GM19468 (cell line): ENCODE data around the gene KCNQ5.

Experiments
- ATAC-seq: cut with Tn5 transposase; IDR thresholded peaks from one replicate; pipeline ENCODE4 v1.9.1; 2021; ENCODE audit warnings: mild to moderate bottlenecking, moderate library complexity, moderate number of reproducible peaks; ENCODE audit not compliant: unreplicated experiment; ENCODE audit errors: extremely low read depth

Gene KCNQ5

DNA sequence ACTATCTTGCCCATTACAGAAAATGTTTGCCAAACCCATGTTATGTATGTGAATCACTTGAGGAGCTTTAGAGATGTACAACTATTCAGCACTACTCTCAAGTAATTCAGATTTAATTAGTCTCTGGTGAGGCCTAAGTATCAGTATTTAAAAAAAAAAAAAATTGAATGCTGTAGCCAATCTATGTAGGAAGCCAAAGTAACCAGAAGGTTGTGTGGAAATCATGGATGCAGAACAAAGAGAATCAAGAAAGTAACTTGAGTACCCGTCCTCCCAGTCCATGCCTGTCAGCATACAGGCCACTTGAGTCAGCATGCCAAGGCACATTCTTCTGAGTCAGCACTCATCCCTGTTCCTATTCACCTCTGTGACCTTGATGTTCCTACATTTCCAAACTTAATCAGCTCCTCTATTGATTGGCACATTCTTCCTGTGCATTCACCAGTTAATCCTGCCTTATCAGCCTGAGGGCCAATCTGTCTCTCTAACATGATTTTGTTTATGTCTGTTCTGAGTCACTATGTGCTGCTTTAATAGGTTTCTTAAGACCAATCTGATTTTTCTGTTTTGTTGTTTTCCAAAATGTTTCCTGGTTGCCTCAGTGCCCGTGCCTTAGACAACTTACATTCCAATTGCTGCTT lies 165.6 kb downstream of the KCNQ5 start:
- no peak for ATAC-seq

DNA sequence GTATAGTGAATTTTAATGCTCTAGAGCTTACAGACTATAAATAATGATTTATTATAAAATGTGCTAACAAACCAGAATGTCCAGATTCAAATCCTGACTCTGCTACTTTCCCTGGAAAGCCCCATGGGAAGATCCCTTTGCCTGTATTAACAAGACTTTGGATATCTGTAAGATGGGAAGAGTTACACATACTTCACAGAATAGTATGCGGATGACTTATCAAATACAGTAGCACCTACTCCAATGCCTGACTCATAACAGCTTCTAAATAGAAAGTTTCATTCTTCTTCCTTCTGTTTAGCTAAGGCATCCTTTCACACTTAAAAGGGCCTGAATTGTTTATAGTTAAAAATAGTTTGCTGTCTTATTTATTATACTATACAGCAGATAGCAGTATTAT lies 166.3 kb downstream of the KCNQ5 start:
- ATAC-seq: no peak

DNA sequence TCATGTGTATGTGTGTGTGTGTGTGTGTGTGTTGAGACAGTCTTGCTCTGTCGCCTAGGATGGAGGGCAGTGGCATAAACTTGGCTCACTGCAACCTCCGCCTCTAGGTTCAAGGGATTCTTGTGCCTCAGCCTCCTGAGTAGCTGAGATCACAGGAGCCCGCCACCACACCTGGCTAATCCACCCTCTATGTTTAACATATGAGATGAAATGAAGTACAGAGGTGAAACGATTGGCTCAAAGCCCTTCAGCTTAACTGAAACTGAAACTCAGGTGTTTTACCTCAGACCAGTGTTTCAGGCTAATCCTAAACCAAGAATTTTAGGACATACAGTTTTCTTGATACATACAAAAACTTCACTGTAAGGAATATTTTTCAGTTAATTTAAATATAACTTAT lies 167.3 kb downstream of the KCNQ5 start:
- no peak for ATAC-seq

DNA sequence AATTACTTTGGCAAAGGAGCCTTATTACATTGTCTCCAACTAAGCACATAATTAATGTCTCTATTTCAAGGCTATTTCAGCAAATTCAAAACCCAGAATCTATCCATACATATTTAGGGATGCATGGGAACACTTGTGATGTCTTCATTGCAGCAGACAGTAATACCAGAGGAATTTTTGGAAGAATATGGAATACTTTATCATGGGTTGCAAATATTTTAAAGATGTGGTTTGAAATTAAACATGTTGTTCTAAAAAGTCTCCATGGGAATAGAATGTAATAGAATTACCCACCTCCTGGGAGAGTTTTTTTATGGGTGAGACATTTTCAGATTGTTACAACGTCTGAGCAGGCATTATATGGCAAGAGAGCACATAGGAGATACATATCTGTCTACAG lies 170.8 kb downstream of the KCNQ5 start:
- ATAC-seq: no peak

DNA sequence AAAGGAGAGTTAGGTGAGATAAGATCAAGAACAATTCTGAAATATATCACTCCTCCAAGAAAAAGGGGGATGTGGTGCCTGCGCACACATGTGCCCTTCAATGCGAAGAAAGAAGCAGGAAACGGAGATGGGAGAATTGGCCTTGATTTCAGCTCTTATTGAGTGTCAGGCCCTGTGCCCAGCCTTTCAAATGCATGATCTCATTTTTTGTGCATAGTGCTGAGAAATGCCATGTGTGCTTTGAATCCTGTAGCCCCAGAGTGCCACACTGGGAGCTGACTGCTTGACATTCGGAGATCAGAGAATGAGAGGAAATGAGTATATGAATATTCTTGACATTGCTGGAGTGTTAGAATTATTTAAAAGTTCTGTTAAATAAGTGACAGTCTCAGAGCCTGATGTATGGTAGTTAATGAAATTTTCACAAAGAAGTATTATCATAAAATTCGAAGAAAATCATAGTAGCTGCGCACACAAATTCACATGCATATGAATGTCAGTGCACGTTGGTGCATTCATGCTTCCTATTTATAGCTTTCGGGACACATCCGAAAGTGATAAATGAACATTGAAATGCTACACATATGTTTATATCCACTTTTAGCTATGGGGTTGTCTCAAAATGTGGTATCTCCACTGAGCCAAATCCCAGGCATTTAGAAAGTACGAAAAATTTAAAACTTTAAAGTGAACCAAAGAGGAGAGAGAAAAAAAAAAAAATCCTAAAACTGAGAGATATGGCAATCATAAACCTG lies 172.0 kb downstream of the KCNQ5 start:
- no peak for ATAC-seq

DNA sequence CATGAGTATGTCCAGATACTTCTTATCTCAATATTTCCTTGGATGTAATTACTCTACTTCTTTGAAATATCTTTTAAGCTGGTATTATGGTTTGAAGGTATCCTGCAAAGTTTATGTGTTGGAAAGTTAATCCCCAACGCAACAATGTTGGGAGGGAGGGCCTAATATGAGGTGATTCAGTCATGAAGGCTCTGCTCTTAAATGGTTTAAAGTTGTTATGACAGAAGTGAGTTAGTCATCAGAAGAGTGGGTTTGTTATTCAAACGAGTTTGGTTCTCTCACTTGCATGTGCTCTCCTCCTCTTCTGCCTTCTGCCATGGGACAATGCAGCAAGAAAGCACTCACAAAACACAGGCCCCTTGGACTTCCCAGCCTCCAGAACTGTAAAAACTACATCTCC lies 176.3 kb downstream of the KCNQ5 start:
- no peak for ATAC-seq

DNA sequence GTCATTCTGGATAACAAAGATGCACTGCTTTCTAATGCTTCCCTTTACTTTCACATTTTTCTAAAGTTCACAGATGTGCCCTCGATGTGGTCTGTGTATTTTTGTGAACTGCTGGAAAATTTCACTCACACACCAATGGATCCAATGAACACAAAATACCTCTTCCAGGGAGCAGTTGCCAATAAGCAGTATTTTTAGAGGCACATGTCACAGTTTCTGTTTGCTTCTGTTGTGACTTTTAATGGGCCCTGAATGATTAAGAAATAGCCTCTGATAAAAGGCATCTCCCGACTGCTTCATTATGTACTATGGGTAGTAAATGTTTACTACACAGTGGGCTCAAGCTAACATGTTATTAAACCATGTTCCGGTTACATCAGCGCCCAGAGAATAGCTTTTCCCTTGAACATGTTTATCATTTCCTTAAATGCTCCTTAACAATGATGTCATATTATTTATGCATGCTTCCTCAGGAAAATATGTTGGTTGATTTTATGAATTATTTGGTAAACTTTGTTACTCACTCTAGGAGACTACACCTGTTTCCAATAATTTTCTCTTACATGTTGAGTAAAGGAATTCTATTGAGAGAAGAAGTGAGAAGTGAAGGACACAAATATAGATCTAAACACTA lies 188.0 kb downstream of the KCNQ5 start:
- ATAC-seq: no peak

DNA sequence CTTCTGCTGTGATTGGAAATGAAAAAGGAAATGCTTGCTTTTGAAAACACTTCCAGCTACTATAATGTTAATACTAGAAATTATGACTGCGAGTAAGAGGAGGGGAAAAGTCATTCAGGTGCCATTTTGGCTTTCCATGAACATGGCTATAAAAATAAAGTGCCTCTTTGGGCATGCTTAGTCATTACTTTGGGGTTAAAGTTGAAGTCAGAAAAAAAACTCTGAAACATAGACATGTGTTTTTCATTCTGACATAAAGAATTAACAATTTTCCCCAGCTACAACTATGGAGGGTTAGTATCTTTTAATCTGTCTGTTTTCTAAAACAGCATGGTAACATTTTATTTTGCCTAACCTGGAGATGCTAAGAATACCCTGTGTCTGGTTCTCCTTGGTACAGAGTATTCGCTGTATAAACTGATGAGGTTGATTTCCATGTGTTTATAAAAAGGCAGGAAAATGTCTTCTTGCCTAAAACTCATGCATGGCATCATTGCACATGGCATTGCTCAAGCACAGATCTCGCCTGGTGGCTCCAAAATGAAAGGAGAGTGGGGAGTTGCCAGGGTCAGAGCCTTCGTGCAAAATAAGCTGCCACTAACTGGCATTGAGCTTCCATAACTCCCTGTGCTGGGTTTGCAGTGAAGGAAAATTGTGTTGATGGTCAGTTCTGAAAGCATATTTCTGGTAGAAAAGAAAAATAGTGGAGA lies 188.9 kb downstream of the KCNQ5 start:
- no peak for ATAC-seq

DNA sequence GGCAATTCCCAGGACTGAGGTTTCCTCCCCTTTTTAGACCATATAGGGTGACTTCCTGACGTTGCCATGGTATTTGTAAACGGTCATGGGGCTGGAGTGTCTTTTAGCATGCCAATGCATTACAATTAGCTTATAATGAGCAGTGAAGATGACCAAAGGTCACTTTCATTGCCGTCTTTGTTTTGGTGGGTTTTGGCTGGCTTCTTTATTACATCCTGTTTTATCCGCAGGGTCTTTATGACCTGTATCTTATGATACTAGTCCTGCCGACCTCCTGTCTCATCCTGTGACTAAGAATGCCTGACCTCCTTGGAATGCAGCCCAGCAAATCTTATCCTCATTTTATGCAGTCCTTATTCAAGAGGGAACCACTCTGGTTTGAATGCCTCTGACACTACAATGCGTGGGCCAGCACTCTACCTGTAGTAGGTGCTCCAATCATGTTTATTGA lies 190.1 kb downstream of the KCNQ5 start:
- ATAC-seq: no peak

DNA sequence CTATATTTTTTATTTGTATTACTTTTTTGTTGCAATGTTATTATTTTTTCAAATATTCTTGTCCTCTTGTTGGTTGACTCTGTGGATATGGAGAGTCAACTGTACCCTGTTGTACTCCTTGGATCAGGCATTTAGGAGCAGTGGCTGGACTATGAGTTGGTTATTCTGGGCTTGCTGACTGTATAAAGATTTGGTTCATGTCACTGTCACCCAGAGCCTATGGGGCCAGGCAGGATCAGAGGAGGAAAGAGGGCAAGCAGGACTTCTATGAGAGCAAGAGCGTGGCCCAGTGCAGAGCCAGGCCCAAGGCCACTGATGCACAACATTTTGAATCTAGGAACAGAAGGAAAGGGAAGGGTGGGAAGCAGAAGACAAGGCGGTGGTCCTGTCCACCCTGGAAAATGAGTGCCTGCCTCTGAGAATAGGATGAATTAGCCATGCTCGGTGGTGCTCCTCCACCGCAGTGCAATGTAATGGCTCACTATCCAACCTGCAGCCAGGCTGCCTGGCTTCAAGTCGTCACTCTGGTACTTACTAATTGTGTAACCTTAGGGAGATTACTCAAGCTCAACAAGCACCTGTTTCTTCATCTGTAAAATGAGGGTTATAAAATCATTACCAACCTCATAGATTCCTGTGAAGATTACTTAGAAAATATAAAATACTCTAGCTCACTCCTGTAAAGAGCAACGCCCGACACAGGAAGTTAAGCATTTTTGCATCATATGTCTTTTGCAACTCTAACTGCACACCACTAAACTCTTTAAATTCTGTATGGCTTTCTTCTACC lies 192.1 kb downstream of the KCNQ5 start:
- no peak for ATAC-seq

DNA sequence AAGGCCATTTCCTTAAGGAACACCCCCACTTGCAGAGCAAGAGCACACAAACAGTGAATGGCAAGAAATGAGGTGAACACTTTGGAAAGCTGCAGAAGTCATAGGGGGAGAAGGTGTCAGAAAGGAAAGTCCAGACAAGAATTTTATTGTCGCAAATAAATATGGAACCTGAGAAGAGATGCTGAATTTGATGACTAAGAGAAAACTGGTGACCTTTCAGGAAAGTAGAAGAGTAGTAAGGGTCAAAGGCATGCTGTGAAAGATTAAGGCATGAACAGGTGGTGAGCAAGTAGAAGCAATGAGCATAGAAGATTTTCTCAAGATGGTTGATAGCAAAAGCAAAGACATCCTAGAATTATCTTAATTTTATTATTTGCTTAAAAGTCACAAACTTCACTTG lies 194.2 kb downstream of the KCNQ5 start:
- ATAC-seq: no peak

DNA sequence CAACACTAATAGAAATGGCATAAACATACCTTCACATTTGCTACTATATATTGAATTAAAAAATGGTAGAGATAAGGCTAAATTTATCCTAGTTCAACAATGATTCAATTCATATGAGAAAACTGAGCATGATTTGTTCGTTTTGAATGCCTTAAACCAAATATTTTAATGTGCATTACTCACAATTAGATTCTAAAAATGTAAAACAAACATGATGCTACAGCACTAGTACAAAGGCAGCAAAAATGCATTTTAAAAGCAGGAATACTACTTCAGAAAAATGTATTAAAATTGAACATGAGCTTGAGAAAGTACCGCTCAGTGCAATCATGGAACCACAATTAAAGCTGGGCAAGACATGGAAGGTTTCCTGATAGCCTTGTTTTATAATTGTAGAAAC lies 195.3 kb downstream of the KCNQ5 start:
- ATAC-seq: no peak

DNA sequence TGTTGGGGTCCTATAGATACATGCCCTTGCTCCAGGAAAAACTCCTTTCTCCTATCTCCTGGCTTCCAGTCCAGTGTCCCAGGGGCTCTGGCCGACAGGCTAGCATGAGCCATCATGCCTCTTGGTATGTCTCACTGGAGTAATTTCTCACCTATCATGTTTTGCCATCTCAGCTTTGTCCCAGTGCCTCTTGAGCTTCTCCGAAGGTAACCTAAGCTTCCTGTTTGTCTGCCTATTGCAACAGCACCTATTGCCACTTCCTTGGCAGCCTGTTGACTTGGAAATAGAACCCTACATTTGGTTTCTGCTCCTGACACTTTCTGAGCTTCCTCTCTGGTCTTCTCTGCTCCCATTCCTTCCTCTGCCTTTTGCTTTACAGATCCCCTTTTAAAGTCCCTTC lies 197.7 kb downstream of the KCNQ5 start:
- ATAC-seq: no peak

DNA sequence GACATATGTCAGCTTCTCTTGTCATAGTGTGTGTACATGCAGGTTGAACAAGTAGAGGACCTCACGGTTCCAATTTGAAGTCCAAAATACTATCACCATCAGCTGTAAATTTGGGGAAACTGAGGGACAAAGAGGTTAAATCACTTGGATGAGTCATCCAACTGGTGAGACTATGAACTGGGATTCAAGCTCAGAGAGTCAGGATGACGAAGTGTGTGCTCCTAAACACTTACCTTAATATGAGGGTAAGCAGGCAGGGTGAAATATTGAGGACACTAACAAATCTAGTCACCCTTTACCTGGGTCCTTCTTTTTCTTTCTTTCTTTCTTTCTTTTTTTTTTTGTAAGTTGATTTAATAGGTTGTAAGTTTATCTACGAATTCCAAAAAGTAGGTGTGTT lies 198.3 kb downstream of the KCNQ5 start:
- no peak for ATAC-seq

DNA sequence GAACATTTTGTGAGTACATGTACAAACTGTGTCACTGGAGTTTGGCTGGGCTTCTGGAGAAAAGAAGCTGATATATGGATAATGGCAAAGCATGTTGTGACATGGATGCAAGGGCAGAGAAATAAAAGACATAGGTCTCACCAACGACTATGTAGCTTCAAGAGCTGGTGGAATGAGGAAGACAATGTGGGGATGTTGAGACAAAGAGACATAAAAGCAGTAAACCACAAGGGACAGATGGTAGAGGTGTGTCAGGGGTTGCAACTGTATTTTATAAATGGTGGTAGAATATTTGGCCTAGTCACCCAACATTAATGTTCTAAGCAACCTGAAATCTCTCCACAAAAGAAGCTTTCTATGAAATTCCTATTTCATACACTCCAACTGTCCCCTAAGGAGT lies 199.0 kb downstream of the KCNQ5 start:
- no peak for ATAC-seq

DNA sequence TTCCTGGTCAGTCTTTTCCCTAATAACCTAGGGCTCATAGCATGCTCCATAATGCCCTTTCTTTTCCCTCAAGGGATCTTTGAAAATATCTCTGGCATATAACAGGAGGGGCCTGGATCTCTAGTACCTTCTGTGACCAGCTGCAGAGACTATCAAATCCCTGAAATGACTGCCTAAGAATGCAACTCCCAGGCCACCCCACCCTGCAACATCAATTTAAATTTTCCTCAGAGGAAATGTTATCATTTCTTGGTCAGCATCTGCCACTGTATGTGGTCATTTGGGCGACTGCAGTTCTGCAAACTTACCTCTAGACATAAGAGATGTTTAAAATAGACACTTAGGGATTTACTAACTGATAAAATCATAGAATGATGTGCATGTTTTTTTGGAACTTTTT lies 200.2 kb downstream of the KCNQ5 start:
- no peak for ATAC-seq

DNA sequence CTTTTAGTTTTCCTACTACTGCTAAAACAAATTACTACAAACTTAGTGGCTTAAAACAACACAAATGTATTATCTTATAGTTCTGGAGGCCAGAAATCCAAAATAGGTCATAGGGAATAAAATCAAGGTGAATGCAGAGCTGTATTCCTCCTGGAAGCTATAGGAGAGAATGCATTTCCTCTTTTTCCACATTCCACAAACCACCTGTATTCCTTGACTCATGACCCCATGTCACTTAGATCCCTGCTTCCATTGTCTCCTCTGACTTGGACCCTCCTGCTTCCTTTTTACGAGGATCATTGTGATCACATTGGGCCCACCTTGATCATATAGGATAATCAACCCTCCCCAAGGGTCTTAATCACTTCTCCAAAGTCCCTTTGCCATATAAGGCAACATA lies 200.8 kb downstream of the KCNQ5 start:
- no peak for ATAC-seq

DNA sequence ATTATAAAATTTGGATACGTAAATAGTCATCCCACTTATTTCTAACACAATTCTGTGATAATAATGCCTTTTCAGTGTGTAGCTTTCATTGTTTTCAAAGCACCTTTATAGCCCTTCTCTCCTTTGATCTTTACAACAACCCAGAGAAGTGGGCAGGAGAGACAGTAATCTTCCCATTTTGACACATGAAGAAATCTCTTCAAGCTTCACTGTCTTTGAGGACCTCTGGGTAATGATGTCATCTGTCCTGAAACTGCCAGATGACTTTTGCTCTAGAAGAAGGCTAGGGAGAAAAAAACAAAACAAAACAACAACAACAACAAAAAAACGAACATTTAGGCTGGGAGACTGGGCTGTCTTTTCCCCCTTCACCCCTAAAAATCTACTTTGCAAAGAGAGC lies 203.0 kb downstream of the KCNQ5 start:
- ATAC-seq: peak; percentile 43

DNA sequence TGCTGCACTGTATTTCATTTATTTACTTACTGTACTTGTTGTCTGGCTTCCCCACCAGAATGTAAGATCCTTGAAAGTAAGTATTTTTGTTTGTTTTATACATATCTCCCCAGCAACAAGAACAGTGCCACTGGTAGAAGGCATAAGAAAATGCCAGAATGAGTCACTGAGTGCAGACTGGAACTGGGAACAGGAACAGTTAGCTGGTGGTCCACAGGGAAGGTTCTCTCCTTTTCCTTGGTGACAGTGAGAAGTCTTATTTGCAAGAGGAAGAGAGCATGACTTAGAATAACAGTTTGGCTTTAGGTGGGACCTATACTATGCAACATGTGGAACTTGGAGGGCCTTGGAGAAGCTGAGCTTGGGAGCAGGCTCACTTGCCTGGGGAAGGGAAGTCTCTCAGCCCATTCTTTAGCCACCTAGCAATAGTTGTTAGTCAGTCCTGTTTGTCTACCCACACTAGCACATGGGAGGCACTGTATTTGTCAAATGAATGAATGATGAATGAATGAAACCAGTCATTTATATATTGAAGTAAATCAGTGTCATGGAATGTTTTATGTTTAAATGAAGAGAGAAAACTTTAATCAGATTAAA lies 203.5 kb downstream of the KCNQ5 start:
- ATAC-seq: no peak

DNA sequence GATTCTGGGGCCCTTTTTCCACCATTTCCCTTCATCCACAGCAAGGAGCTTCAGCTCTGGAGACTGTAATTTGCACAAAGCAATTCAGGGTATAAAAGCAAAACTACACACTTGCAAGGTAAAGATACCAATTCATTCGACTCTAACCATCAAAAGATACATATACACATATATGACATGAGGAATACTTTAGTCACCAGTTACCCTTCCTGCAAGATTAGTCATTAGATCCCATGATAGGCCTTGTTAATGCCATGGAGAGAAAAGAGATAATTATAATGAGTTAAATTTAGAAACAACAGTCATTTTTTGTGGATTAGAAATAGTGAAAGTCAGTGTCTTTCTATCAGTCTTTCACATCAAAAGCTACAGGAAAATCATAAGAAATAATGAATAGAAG lies 204.2 kb downstream of the KCNQ5 start:
- no peak for ATAC-seq
